Gastroesophageal sphincter (tissue), 4 donors: Measurements from ENCODE around the gene OPN1SW. TPM values are rescaled to one million over a fixed set of nuclear protein-coding genes. Genes with fewer than 3 reads are reported as not detected.

Experiments
- ATAC-seq: fragments of 150-250 bp; one replicate; pipeline ENCODE4 v1.9.1; 2016; ENCODE audit warnings: mild to moderate bottlenecking, moderate library complexity
- H3K27ac ChIP-seq, 4 donors: fragments of 200-600 bp; sonication (generic) in 3 of 4; 1 replicate in 3 of 4; 2 replicates in 1 of 4; pipeline ENCODE4 v1.5.1; 2016 to 2019
- H3K27me3 ChIP-seq: fragments of 200-600 bp; sonication (generic); one replicate; pipeline ENCODE4 v1.5.1; 2019
- H3K36me3 ChIP-seq, 2 donors: fragments of 200-600 bp; sonication (generic); one replicate each; pipeline ENCODE4 v1.5.1; 2019; ENCODE audit warnings: control low read depth in 1 of 2
- H3K4me1 ChIP-seq, 3 donors: fragments of 200-600 bp; sonication (generic); 1 replicate in 2 of 3; 2 replicates in 1 of 3; pipeline ENCODE4 v1.5.1; 2016 to 2019; ENCODE audit warnings: control low read depth in 2 of 3
- H3K4me3 ChIP-seq, 2 donors: fragments of 200-600 bp; sonication (generic); one replicate each; pipeline ENCODE4 v1.5.1; 2019; ENCODE audit warnings: mild to moderate bottlenecking in 1 of 2, moderate library complexity in 1 of 2
- H3K9me3 ChIP-seq, 3 donors: fragments of 200-600 bp; sonication (generic); one replicate each; pipeline ENCODE4 v1.5.1; 2017 to 2019; ENCODE audit warnings: control low read depth in 2 of 3
- EP300 ChIP-seq: sonication (generic); formaldehyde crosslinking; IDR thresholded peaks from one replicate; pipeline ENCODE4 v1.6.1; 2017; ENCODE audit warnings: antibody characterized with exemption, mild to moderate bottlenecking
- POLR2A ChIP-seq, 2 donors: fragments of 450-650 bp; IDR thresholded peaks; one replicate each; pipeline ENCODE4 v1.6.1; 2017; ENCODE audit warnings: antibody characterized with exemption in 2 of 2, mild to moderate bottlenecking in 2 of 2, moderate library complexity in 1 of 2
- POLR2AphosphoS5 ChIP-seq: sonication (generic); formaldehyde crosslinking; IDR thresholded peaks from one replicate; pipeline ENCODE4 v1.6.1; 2017; ENCODE audit warnings: antibody characterized with exemption
- WGBS, 2 donors: methylation state at CpG; one replicate each; pipeline ENCODE4 v1.1.5; 2018; ENCODE audit warnings: low coverage in 1 of 2; 5-methylcytosine and 5-hydroxymethylcytosine counted together
- total RNA-seq, 4 donors: library from RNA; depleted of rRNA; stranded (reverse); fragments of >200 nt; gene quantifications; one replicate each; pipeline ENCODE4 v1.1.0, GENCODE V29; 2016
- TF ChIP-seq, protein P1 (sequence below), 4 experiments: fragments of 200-600 bp in 2 of 4; fragments of 450-650 bp in 2 of 4; sonication (generic) in 1 of 4; IDR thresholded peaks; one replicate each; pipeline ENCODE4 v1.5.1; 2017 to 2019; ENCODE audit warnings: antibody characterized with exemption in 4 of 4, mild to moderate bottlenecking in 2 of 4, moderate library complexity in 2 of 4

OPN1SW gene
- total RNA-seq, 4 donors from 2014 or later, result not detected

DNA sequence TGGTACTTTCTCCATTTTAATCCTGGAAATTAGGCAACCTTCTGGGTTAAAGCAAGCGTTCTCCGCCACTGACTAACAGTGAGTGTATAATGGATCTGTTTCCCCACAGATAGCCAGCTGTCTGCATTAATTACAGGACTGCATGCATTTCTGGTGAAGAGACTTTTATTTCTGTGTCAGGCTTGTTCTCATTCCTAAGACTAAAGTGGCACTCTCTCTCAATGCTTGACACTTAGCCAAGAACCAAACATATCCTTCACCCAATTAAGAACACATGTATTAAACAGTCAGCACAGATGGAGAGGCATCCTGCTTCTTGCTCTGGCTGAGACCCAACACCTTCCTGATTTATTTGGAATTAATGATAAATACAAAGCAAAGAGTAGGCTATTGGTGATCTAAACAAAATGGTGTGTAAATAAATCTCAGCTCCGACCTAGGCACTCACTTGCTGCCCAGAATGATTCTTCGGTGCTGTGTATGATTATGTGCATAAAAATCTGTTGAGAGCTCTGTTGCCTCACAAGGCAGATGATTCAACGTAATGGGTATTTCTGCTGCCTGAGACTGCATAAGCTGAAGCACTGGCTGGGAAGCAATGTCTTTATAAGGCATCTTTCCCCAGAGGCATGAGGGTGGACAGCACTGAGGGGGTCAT, 19.6 kb downstream of the OPN1SW start:
- TF ChIP-seq POLR2A (IDR thresholded peaks at IDR 0.05), result no peak
- TF ChIP-seq, protein P1, sequence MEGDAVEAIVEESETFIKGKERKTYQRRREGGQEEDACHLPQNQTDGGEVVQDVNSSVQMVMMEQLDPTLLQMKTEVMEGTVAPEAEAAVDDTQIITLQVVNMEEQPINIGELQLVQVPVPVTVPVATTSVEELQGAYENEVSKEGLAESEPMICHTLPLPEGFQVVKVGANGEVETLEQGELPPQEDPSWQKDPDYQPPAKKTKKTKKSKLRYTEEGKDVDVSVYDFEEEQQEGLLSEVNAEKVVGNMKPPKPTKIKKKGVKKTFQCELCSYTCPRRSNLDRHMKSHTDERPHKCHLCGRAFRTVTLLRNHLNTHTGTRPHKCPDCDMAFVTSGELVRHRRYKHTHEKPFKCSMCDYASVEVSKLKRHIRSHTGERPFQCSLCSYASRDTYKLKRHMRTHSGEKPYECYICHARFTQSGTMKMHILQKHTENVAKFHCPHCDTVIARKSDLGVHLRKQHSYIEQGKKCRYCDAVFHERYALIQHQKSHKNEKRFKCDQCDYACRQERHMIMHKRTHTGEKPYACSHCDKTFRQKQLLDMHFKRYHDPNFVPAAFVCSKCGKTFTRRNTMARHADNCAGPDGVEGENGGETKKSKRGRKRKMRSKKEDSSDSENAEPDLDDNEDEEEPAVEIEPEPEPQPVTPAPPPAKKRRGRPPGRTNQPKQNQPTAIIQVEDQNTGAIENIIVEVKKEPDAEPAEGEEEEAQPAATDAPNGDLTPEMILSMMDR (IDR thresholded peaks at IDR 0.05), result no peak
- TF ChIP-seq EP300, result no peak
- peak; percentile 80 for TF ChIP-seq POLR2AphosphoS5
- peak overlapping the region; percentile 81 to 100 (median 90) for H3K27ac ChIP-seq
- H3K4me1 ChIP-seq, result peaks cover 9 to 43% (median 14%) of the 10 kb centered on the region in 3 donors
- no peak overlapping the region for H3K4me3 ChIP-seq
- H3K9me3 ChIP-seq, result no peaks in the 10 kb centered on the region
- peaks cover 3 to 68% of the 10 kb centered on the region in 2 donors for H3K36me3 ChIP-seq
- no peaks in the 10 kb centered on the region for H3K27me3 ChIP-seq
- peak; percentile 97 for ATAC-seq
- WGBS, 2 donors, result 30 to 37% methylated on average over 4 to 5 of the region's 5 CpGs

GRCh38 chr7:128755075-128755818, 20.3 kb downstream of the OPN1SW start:
- no peak for ATAC-seq
- Histone ChIP-seq H3K9me3 (no peaks in the 10 kb centered on the region), H3K36me3 (peaks cover 3 to 68% of the 10 kb centered on the region in 2 donors), H3K27me3 (no peaks in the 10 kb centered on the region), H3K4me1 (peaks cover 9 to 43% (median 14%) of the 10 kb centered on the region in 3 donors), H3K4me3 (no peak overlapping the region), H3K27ac (peak overlapping the region; percentile 81 to 100 (median 90))
- 17 to 33% methylated on average over 1 to 2 of the region's 2 CpGs for WGBS, 2 donors
- TF ChIP-seq, protein P1 (IDR thresholded peaks at IDR 0.05), result no peak
- TF ChIP-seq POLR2AphosphoS5 (no peak), POLR2A (IDR thresholded peaks at IDR 0.05) (no peak), EP300 (no peak)

GRCh38 chr7:128752251-128752650, 23.3 kb downstream of the OPN1SW start:
- Histone ChIP-seq H3K36me3 (peaks cover 3 to 70% of the 10 kb centered on the region in 2 donors), H3K27me3 (no peaks in the 10 kb centered on the region), H3K27ac (no peak overlapping the region), H3K9me3 (no peaks in the 10 kb centered on the region), H3K4me1 (peaks cover 9 to 43% (median 14%) of the 10 kb centered on the region in 3 donors), H3K4me3 (no peak overlapping the region)
- 59 to 60% methylated on average over 1 of the region's 1 CpG for WGBS, 2 donors
- TF ChIP-seq POLR2AphosphoS5 (no peak), EP300 (no peak), POLR2A (IDR thresholded peaks at IDR 0.05) (no peak)
- TF ChIP-seq, protein P1 (IDR thresholded peaks at IDR 0.05), result no peak
- no peak for ATAC-seq

- WGBS, 2 donors, result 78 to 83% methylated on average over 5 of the region's 6 CpGs
- H3K4me3 ChIP-seq, result no peak overlapping the region
- no peak for ATAC-seq
- no peaks in the 10 kb centered on the region for H3K27me3 ChIP-seq
- H3K9me3 ChIP-seq, result no peaks in the 10 kb centered on the region
- no peak overlapping the region for H3K27ac ChIP-seq
- no peak for TF ChIP-seq POLR2AphosphoS5
- no peak for TF ChIP-seq EP300
- no peak for TF ChIP-seq POLR2A (IDR thresholded peaks at IDR 0.05)
- TF ChIP-seq, protein P1 (IDR thresholded peaks at IDR 0.05), result no peak
- H3K36me3 ChIP-seq, result peaks cover 3 to 47% of the 10 kb centered on the region in 2 donors
- peaks cover 0 to 45% (median 0%) of the 10 kb centered on the region in 3 donors for H3K4me1 ChIP-seq
Observed at GRCh38 chr7:128747327-128748079, 28.1 kb downstream of the OPN1SW start.
